ENCODE data around the gene CUL7. TPM values are rescaled to one million over a fixed set of nuclear protein-coding genes. Genes with fewer than 3 reads are reported as not detected.
A peak's percentile ranks its signal among the peaks of the same experiment; 100 is the strongest.

The CUL7 gene
- total and polyA plus RNA-seq, 4 experiments from 2014 or later = 2.1 to 13.9 (median 8.8) TPM

- Mint-ChIP-seq H3K4me1 (peaks cover 41 to 80% (median 57%) of the 10 kb centered on the region in 4 donors), H3K36me3 (peaks cover 19 to 50% of the 10 kb centered on the region in 2 donors), H3K27me3 (no peaks in the 10 kb centered on the region), H3K27ac (peak overlapping the region in 5 of 7 donors; percentile 30 to 92 (median 37)), H3K9me3 (peaks cover 0 to 4% (median 0%) of the 10 kb centered on the region in 8 donors), H3K4me3 (peak overlapping the region in 6 of 8 donors; percentile 13 to 60 (median 52))
- Histone ChIP-seq H3K4me3 (ENCODE audit: low read length in 2 of 2) (no peak overlapping the region), H3K27ac (ENCODE audit: low read depth, low read length) (peak overlapping the region; percentile 32), H3K36me3 (ENCODE audit: insufficient read depth, low read length) (peaks cover 18% of the 10 kb centered on the region), H3K27me3 (ENCODE audit: insufficient read depth, low read length) (no peaks in the 10 kb centered on the region), H3K4me1 (ENCODE audit: insufficient read depth, low read length) (peaks cover 62% of the 10 kb centered on the region), H3K9me3 (ENCODE audit: control insufficient read depth in 1 of 2, low read length in 2 of 2) (no peaks in the 10 kb centered on the region)
- CTCF ChIA-PET (ENCODE audit: partially characterized antibody) = interaction anchor here (1.1 kb wide), 1 partner anchor 38 kb away, joined by 3 read pairs; the partner anchor contains the start of gene CUL7
- DNase-seq = no peak
- POLR2A ChIA-PET (ENCODE audit: partially characterized antibody) = interaction anchor here (0.8 to 5.5 kb wide), 5 partner anchors 33 to 87 kb away, joined by 3 to 73 read pairs (median 6); partner anchors contain the start of genes CNPY3, CUL7, KLC4 and MRPL2
- intact Hi-C loops (cut with micrococcal nuclease) = no loop called here
These were observed 37.3 kb downstream of the CUL7 start for GRCh38 chr6:43016176-43016942.

DNA sequence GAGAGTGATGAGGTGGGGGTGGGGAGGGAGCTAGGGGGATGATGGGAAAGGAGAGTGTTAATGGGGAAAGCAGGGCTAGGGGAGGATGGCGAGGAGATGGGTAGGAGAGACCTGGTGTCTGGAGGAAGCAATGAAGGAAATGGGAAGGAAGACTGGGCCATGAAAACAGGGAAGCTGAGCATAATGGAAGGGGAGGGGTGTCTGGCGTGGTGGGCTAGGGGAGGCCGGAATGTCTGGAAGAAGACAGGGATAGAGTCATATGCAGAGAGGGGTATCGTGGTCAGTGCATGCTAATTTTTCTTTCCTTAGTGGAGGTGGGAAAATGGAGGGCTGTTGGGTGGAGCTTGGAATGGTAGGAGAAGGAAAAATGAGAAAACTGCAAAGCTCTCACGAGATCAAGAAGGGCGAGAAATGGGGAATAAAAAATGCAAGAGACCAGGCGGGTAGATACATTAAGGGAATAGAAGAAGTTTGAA lies 39.2 kb downstream of the CUL7 start:
- peaks cover 39 to 75% (median 57%) of the 10 kb centered on the region in 4 donors for H3K4me1 Mint-ChIP-seq
- ChIA-PET CTCF (ENCODE audit: partially characterized antibody) (interaction anchor here (0.7 to 2.1 kb wide), 7 partner anchors 10 to 129 kb away, joined by 3 to 7 read pairs (median 3); partner anchors contain the start of genes CNPY3, CUL7, KLC4 and MRPL2), POLR2A (ENCODE audit: partially characterized antibody) (interaction anchor here (0.6 to 5.5 kb wide), 29 partner anchors 8 to 726 kb away, joined by 3 to 73 read pairs (median 4); partner anchors contain the start of genes ABCC10, BICRAL, CNPY3 and CUL7)
- peaks cover 0 to 6% (median 0%) of the 10 kb centered on the region in 8 donors for H3K9me3 Mint-ChIP-seq
- DNase-seq = no peak
- Histone ChIP-seq H3K9me3 (ENCODE audit: control insufficient read depth in 1 of 2, low read length in 2 of 2) (no peaks in the 10 kb centered on the region), H3K36me3 (ENCODE audit: insufficient read depth, low read length) (peaks cover 35% of the 10 kb centered on the region), H3K27ac (ENCODE audit: low read depth, low read length) (peak overlapping the region; percentile 48), H3K4me3 (ENCODE audit: low read length in 2 of 2) (peak overlapping the region; percentile 37 to 75), H3K27me3 (ENCODE audit: insufficient read depth, low read length) (no peaks in the 10 kb centered on the region), H3K4me1 (ENCODE audit: insufficient read depth, low read length) (peaks cover 54% of the 10 kb centered on the region)
- no peaks in the 10 kb centered on the region for H3K27me3 Mint-ChIP-seq
- peaks cover 19 to 61% of the 10 kb centered on the region in 2 donors for H3K36me3 Mint-ChIP-seq
- intact Hi-C loops (cut with micrococcal nuclease) = loop anchor here (1.0 to 5.0 kb wide), 8 partner anchors 30 to 451 kb away; partner anchors contain the start of genes CNPY3, CUL7, KLC4 and MRPL2
- peak overlapping the region; percentile 75 to 98 (median 94) for H3K27ac Mint-ChIP-seq
- peak overlapping the region; percentile 91 to 97 (median 94) for H3K4me3 Mint-ChIP-seq

DNA sequence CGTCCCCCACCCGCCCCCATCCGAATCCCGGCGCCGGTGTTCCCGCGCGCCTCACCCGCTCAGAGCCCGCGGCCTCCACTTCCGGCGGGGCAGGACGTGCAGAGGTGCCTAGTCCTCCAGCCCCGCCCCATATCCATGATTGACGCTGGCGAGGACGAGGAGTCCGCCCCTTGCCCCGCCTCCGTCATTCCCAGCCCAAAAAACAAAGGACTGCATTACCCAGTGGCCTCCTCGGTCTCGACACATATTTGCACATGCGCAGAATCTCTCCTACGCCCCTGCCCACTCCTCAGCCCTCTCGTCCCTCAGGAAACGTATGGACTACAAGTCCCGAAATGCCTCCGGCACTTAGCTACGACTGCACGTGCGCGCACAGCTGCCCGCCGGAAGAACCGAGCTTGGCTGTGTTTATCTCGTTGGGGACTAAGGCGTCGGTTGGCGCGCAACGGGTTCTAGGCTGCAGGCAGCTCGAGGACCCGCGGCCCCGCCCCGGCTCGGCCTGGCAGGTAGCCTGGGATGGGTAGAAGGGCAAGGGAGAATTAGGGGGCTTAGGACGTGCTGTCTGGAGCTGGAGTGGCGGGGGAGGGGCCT lies 39.7 kb downstream of the CUL7 start, which contains the start of the genes KLHDC3 and MEA1:
Gene KLHDC3 (plus strand): TSS at position 407 of the 591 bp plus-strand sequence. CDS start 2,944 bp downstream, outside the sequence.
Gene MEA1 (minus strand): TSS at position 104 of the 591 bp plus-strand sequence. CDS start 133 bp downstream, outside the sequence.
- H3K4me3 Mint-ChIP-seq = peak within 1 kb of the TSS; percentile 91 to 97 (median 94)
- intact Hi-C loops (cut with micrococcal nuclease) = loop anchor here (1.0 to 5.0 kb wide), 10 partner anchors 7 to 451 kb away; partner anchors contain the start of genes CNPY3, CUL7, KLC4 and MRPL2
- Histone ChIP-seq H3K4me3 (ENCODE audit: low read length in 2 of 2) (peak within 1 kb of the TSS; percentile 75 to 84), H3K27me3 (ENCODE audit: insufficient read depth, low read length) (no peaks in the 10 kb centered on the region), H3K4me1 (ENCODE audit: insufficient read depth, low read length) (peaks cover 54% of the 10 kb centered on the region), H3K9me3 (ENCODE audit: control insufficient read depth in 1 of 2, low read length in 2 of 2) (no peaks in the 10 kb centered on the region), H3K27ac (ENCODE audit: low read depth, low read length) (peak within 1 kb of the TSS; percentile 71), H3K36me3 (ENCODE audit: insufficient read depth, low read length) (peaks cover 37% of the 10 kb centered on the region)
- peak within 1 kb of the TSS; percentile 75 to 98 (median 94) for H3K27ac Mint-ChIP-seq
- CTCF ChIA-PET (ENCODE audit: partially characterized antibody) = interaction anchor here (0.7 to 2.1 kb wide), 7 partner anchors 10 to 130 kb away, joined by 3 to 7 read pairs (median 3); partner anchors contain the start of genes CNPY3, CUL7, KLC4 and MRPL2
- H3K27me3 Mint-ChIP-seq = no peaks in the 10 kb centered on the region
- POLR2A ChIA-PET (ENCODE audit: partially characterized antibody) = interaction anchor here (0.6 to 5.5 kb wide), 31 partner anchors 8 to 725 kb away, joined by 3 to 73 read pairs (median 4); partner anchors contain the start of genes ABCC10, BICRAL, CNPY3 and CUL7
- H3K9me3 Mint-ChIP-seq = peaks cover 0 to 6% (median 0%) of the 10 kb centered on the region in 8 donors
- peaks cover 39 to 71% (median 56%) of the 10 kb centered on the region in 4 donors for H3K4me1 Mint-ChIP-seq
- H3K36me3 Mint-ChIP-seq = peaks cover 19 to 61% of the 10 kb centered on the region in 2 donors
- DNase-seq = peak; percentile 98 to 100 (median 100)

DNA sequence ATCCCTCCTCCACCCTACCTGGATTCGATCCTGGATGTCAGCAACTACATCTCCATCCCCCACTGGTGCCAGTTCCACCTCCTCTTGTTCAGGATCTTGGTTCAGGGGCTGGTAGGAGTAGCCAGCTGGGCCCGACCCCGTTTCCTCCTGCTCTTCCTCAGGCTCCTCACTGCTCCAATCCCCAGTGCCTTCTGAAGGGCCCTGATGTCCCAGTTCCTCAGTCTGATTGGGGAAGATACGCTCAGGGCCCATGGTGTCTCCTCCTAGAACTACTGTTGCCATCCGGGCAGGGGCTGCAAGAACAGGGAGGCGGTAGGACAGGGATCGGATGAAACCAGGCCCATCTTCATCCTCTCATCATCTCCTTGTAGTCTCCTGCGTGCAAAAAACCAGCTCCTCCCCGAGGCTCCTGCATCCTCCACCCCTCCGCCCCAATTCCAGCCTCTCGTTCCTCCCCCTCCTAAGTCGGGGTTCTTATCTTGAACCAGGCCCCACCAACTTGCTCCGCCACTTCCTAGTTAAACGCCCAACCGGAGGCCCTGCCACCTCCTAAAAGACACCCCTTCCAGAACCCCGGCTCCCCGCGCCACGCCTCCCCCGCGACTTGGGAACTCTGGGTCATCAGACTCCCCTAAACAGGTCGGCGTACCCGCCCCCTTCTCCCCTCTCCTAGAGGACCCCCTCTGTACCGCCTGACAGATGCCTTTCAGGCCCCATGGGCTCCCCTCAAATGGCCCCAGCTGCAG lies 40.4 kb downstream of the CUL7 start:
- H3K4me3 Mint-ChIP-seq = peak overlapping the region; percentile 91 to 97 (median 94)
- no peaks in the 10 kb centered on the region for H3K27me3 ChIP-seq (ENCODE audit: insufficient read depth, low read length)
- peaks cover 54% of the 10 kb centered on the region for H3K4me1 ChIP-seq (ENCODE audit: insufficient read depth, low read length)
- peak overlapping the region; percentile 71 for H3K27ac ChIP-seq (ENCODE audit: low read depth, low read length)
- no peaks in the 10 kb centered on the region for H3K9me3 ChIP-seq (ENCODE audit: control insufficient read depth in 1 of 2, low read length in 2 of 2)
- no peaks in the 10 kb centered on the region for H3K27me3 Mint-ChIP-seq
- H3K4me1 Mint-ChIP-seq = peaks cover 39 to 71% (median 54%) of the 10 kb centered on the region in 4 donors
- DNase-seq = peak in 1 of 5 donors; percentile 84
- peak overlapping the region; percentile 75 to 84 for H3K4me3 ChIP-seq (ENCODE audit: low read length in 2 of 2)
- H3K9me3 Mint-ChIP-seq = peaks cover 0 to 6% (median 0%) of the 10 kb centered on the region in 8 donors
- peak overlapping the region; percentile 75 to 98 (median 94) for H3K27ac Mint-ChIP-seq
- POLR2A ChIA-PET (ENCODE audit: partially characterized antibody) = interaction anchor here (0.7 to 5.5 kb wide), 23 partner anchors 8 to 616 kb away, joined by 3 to 73 read pairs (median 5); partner anchors contain the start of genes ABCC10, BICRAL, CNPY3 and CUL7
- peaks cover 12 to 61% of the 10 kb centered on the region in 2 donors for H3K36me3 Mint-ChIP-seq
- peaks cover 37% of the 10 kb centered on the region for H3K36me3 ChIP-seq (ENCODE audit: insufficient read depth, low read length)
- intact Hi-C loops (cut with micrococcal nuclease) = loop anchor here (1.0 to 5.0 kb wide), 4 partner anchors 8 to 266 kb away; partner anchors contain the start of genes PEX6, RRP36 and TBCC
- CTCF ChIA-PET (ENCODE audit: partially characterized antibody) = interaction anchor here (0.8 to 2.1 kb wide), 6 partner anchors 11 to 131 kb away, joined by 3 to 7 read pairs (median 4); partner anchors contain the start of genes KLC4 and MRPL2

DNA sequence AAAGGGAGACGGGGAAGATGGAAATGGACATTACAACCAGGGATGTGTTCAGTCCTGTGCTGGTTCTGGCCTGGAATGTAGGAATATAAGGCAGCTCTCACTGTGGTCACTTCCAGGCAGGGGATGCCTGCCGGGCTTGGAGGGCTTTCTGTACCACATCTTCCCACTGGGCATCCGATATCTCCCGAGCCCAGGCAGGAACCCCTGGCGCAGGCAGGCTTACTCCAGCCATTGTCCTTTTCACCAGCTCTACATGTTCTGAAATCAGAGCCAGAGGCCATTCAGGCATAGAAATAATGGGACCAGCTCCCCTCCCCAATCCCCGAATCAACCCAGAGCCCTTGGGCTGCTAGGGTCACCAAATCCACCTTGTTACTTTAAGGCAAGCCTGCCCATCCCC lies 41.3 kb downstream of the CUL7 start:
- Mint-ChIP-seq H3K36me3 (peaks cover 8 to 62% of the 10 kb centered on the region in 2 donors), H3K4me1 (peaks cover 36 to 62% (median 48%) of the 10 kb centered on the region in 4 donors), H3K9me3 (peaks cover 0 to 6% (median 0%) of the 10 kb centered on the region in 8 donors), H3K27ac (peak overlapping the region; percentile 64 to 98 (median 93)), H3K27me3 (no peaks in the 10 kb centered on the region), H3K4me3 (peak overlapping the region; percentile 59 to 97 (median 92))
- no peaks in the 10 kb centered on the region for H3K27me3 ChIP-seq (ENCODE audit: insufficient read depth, low read length)
- peak overlapping the region; percentile 71 for H3K27ac ChIP-seq (ENCODE audit: low read depth, low read length)
- H3K9me3 ChIP-seq (ENCODE audit: control insufficient read depth in 1 of 2, low read length in 2 of 2) = no peaks in the 10 kb centered on the region
- no peak for DNase-seq
- ChIA-PET POLR2A (ENCODE audit: partially characterized antibody) (interaction anchor here (1.0 to 5.5 kb wide), 10 partner anchors 9 to 415 kb away, joined by 3 to 73 read pairs (median 6); partner anchors contain the start of genes ABCC10, CNPY3, CUL7 and KLC4), CTCF (ENCODE audit: partially characterized antibody) (interaction anchor here (0.9 to 1.4 kb wide), 2 partner anchors 131 to 132 kb away, joined by 3 to 4 read pairs; no protein-coding TSS in a partner anchor)
- peaks cover 51% of the 10 kb centered on the region for H3K4me1 ChIP-seq (ENCODE audit: insufficient read depth, low read length)
- no peak overlapping the region for H3K4me3 ChIP-seq (ENCODE audit: low read length in 2 of 2)
- H3K36me3 ChIP-seq (ENCODE audit: insufficient read depth, low read length) = peaks cover 45% of the 10 kb centered on the region
- intact Hi-C loops (cut with micrococcal nuclease) = loop anchor here (5.0 kb wide), 2 partner anchors 110 to 265 kb away; partner anchors contain the start of gene TBCC

Data from CD4-positive, alpha-beta memory T cell (primary cell).